ENCODE data around the gene NT5C1A.

The NT5C1A gene

GRCh38 chr1:39625009-39625408 lies 46.9 kb downstream of the NT5C1A start:
- H3K36me3 ChIP-seq (ENCODE audit: insufficient read depth, insufficient read length, low read length): no peaks in the 10 kb centered on the region
- H3K4me3 ChIP-seq (ENCODE audit: insufficient read length, low read depth): no peak overlapping the region
- no peak for DNase-seq (ENCODE audit: low read depth, low spot score)
- H3K4me1 ChIP-seq (ENCODE audit: insufficient read depth, insufficient read length): peaks cover 7% of the 10 kb centered on the region
- H3K9ac ChIP-seq (ENCODE audit: insufficient read length, low read depth): no peak overlapping the region
- peaks cover 68% of the 10 kb centered on the region for H3K27me3 ChIP-seq (ENCODE audit: insufficient read depth, insufficient read length)
- no peaks in the 10 kb centered on the region for H3K9me3 ChIP-seq (ENCODE audit: insufficient read depth, low read length)
- TF ChIP-seq SUZ12 (IDR thresholded peaks at IDR 0.05; ENCODE audit: extremely low read depth, insufficient read depth, insufficient read length): no peak
- no peak for TF ChIP-seq YY1 (IDR thresholded peaks at IDR 0.05; ENCODE audit: insufficient read depth, insufficient read length)
- no peak for TF ChIP-seq ZNF274 (IDR thresholded peaks at IDR 0.05; ENCODE audit: low read depth, low read length)

GRCh38 chr1:39623053-39623452 lies 48.9 kb downstream of the NT5C1A start:
- Histone ChIP-seq H3K9ac (ENCODE audit: insufficient read length, low read depth) (no peak overlapping the region), H3K9me3 (ENCODE audit: insufficient read depth, low read length) (no peaks in the 10 kb centered on the region), H3K36me3 (ENCODE audit: insufficient read depth, insufficient read length, low read length) (no peaks in the 10 kb centered on the region), H3K27me3 (ENCODE audit: insufficient read depth, insufficient read length) (peaks cover 68% of the 10 kb centered on the region), H3K4me3 (ENCODE audit: insufficient read length, low read depth) (no peak overlapping the region), H3K4me1 (ENCODE audit: insufficient read depth, insufficient read length) (peaks cover 7% of the 10 kb centered on the region)
- DNase-seq (ENCODE audit: low read depth, low spot score): no peak
- TF ChIP-seq ZNF274 (IDR thresholded peaks at IDR 0.05; ENCODE audit: low read depth, low read length) (no peak), SUZ12 (IDR thresholded peaks at IDR 0.05; ENCODE audit: extremely low read depth, insufficient read depth, insufficient read length) (no peak), YY1 (IDR thresholded peaks at IDR 0.05; ENCODE audit: insufficient read depth, insufficient read length) (no peak)

DNA sequence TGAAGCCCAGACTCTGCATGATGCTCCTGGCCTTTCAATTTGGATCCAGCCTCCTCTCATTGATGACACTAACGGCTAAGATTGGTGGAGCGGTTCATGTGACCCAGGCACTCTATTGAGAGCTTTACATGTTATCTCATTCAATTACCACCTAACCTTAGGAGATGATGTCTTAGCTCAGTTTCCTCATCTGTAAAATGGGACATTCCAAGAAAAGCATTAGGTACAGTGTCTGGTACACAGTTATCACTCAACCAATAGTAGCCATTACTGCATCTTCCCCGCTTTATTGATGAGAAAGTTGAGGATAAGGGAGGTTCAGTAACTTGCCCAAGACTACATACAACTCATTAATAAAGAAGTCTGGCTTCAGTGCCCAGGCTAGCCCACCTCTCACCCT lies 49.5 kb downstream of the NT5C1A start:
- no peaks in the 10 kb centered on the region for H3K9me3 ChIP-seq (ENCODE audit: insufficient read depth, low read length)
- TF ChIP-seq YY1 (IDR thresholded peaks at IDR 0.05; ENCODE audit: insufficient read depth, insufficient read length) (no peak), SUZ12 (IDR thresholded peaks at IDR 0.05; ENCODE audit: extremely low read depth, insufficient read depth, insufficient read length) (no peak), ZNF274 (IDR thresholded peaks at IDR 0.05; ENCODE audit: low read depth, low read length) (no peak)
- no peak for DNase-seq (ENCODE audit: low read depth, low spot score)
- no peak overlapping the region for H3K9ac ChIP-seq (ENCODE audit: insufficient read length, low read depth)
- H3K4me1 ChIP-seq (ENCODE audit: insufficient read depth, insufficient read length): peaks cover 7% of the 10 kb centered on the region
- no peak overlapping the region for H3K4me3 ChIP-seq (ENCODE audit: insufficient read length, low read depth)
- peaks cover 68% of the 10 kb centered on the region for H3K27me3 ChIP-seq (ENCODE audit: insufficient read depth, insufficient read length)
- H3K36me3 ChIP-seq (ENCODE audit: insufficient read depth, insufficient read length, low read length): no peaks in the 10 kb centered on the region

GRCh38 chr1:39620659-39621165 lies 51.2 kb downstream of the NT5C1A start:
- no peaks in the 10 kb centered on the region for H3K9me3 ChIP-seq (ENCODE audit: insufficient read depth, low read length)
- no peak for TF ChIP-seq SUZ12 (IDR thresholded peaks at IDR 0.05; ENCODE audit: extremely low read depth, insufficient read depth, insufficient read length)
- TF ChIP-seq ZNF274 (IDR thresholded peaks at IDR 0.05; ENCODE audit: low read depth, low read length): no peak
- no peak for TF ChIP-seq YY1 (IDR thresholded peaks at IDR 0.05; ENCODE audit: insufficient read depth, insufficient read length)
- no peaks in the 10 kb centered on the region for H3K36me3 ChIP-seq (ENCODE audit: insufficient read depth, insufficient read length, low read length)
- H3K4me3 ChIP-seq (ENCODE audit: insufficient read length, low read depth): no peak overlapping the region
- H3K4me1 ChIP-seq (ENCODE audit: insufficient read depth, insufficient read length): peaks cover 4% of the 10 kb centered on the region
- no peak for DNase-seq (ENCODE audit: low read depth, low spot score)
- peaks cover 68% of the 10 kb centered on the region for H3K27me3 ChIP-seq (ENCODE audit: insufficient read depth, insufficient read length)
- no peak overlapping the region for H3K9ac ChIP-seq (ENCODE audit: insufficient read length, low read depth)

GRCh38 chr1:39617488-39618049 lies 54.3 kb downstream of the NT5C1A start:
- Histone ChIP-seq H3K27me3 (ENCODE audit: insufficient read depth, insufficient read length) (peaks cover 39% of the 10 kb centered on the region), H3K36me3 (ENCODE audit: insufficient read depth, insufficient read length, low read length) (no peaks in the 10 kb centered on the region), H3K9me3 (ENCODE audit: insufficient read depth, low read length) (no peaks in the 10 kb centered on the region), H3K4me1 (ENCODE audit: insufficient read depth, insufficient read length) (no peaks in the 10 kb centered on the region), H3K9ac (ENCODE audit: insufficient read length, low read depth) (no peak overlapping the region), H3K4me3 (ENCODE audit: insufficient read length, low read depth) (no peak overlapping the region)
- TF ChIP-seq ZNF274 (IDR thresholded peaks at IDR 0.05; ENCODE audit: low read depth, low read length) (no peak), SUZ12 (IDR thresholded peaks at IDR 0.05; ENCODE audit: extremely low read depth, insufficient read depth, insufficient read length) (no peak), YY1 (IDR thresholded peaks at IDR 0.05; ENCODE audit: insufficient read depth, insufficient read length) (no peak)
- no peak for DNase-seq (ENCODE audit: low read depth, low spot score)

DNA sequence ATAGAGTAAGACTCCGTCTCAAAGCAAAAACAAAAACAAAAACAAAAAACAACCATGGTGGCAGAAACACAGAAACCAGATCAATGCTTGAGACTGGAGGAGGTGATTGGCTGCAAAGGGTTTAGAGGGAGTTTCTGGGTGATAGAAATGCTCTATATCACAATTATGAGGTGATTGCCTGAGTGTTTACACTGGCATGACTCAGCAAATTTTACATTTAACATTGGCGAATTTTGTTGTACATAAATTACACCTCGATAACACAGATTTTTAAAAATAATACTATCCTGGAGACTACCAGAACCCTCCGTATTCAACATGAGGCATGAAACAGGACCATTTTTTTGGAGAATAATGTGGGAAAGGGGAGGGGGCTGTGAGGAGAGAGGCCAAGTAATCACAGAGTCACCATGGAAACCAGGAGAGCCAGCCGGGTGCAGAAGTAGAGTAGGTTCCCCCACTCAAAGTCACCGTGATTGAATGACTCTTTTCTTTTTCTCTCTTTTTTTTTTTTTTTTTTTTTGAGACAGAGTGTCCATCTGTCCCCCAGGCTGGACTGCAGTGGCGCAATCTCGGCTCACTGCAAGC lies 56.7 kb downstream of the NT5C1A start:
- DNase-seq (ENCODE audit: low read depth, low spot score): no peak

GRCh38 chr1:39614488-39614887 lies 57.4 kb downstream of the NT5C1A start:
- peaks cover 5% of the 10 kb centered on the region for H3K4me1 ChIP-seq (ENCODE audit: insufficient read depth, insufficient read length)
- TF ChIP-seq YY1 (IDR thresholded peaks at IDR 0.05; ENCODE audit: insufficient read depth, insufficient read length): no peak
- peaks cover 55% of the 10 kb centered on the region for H3K27me3 ChIP-seq (ENCODE audit: insufficient read depth, insufficient read length)
- no peak for DNase-seq (ENCODE audit: low read depth, low spot score)
- no peak overlapping the region for H3K9ac ChIP-seq (ENCODE audit: insufficient read length, low read depth)
- no peak overlapping the region for H3K4me3 ChIP-seq (ENCODE audit: insufficient read length, low read depth)
- H3K36me3 ChIP-seq (ENCODE audit: insufficient read depth, insufficient read length, low read length): no peaks in the 10 kb centered on the region
- H3K9me3 ChIP-seq (ENCODE audit: insufficient read depth, low read length): peaks cover 10% of the 10 kb centered on the region; the same call in 1 of the 2 replicates

More for the DNA sequence above, 56.7 kb downstream of the NT5C1A start:
- no peaks in the 10 kb centered on the region for H3K36me3 ChIP-seq (ENCODE audit: insufficient read depth, insufficient read length, low read length)
- no peak overlapping the region for H3K4me3 ChIP-seq (ENCODE audit: insufficient read length, low read depth)
- H3K9ac ChIP-seq (ENCODE audit: insufficient read length, low read depth): no peak overlapping the region
- peaks cover 2% of the 10 kb centered on the region for H3K4me1 ChIP-seq (ENCODE audit: insufficient read depth, insufficient read length)
- TF ChIP-seq ZNF274 (IDR thresholded peaks at IDR 0.05; ENCODE audit: low read depth, low read length): no peak
- no peak for TF ChIP-seq YY1 (IDR thresholded peaks at IDR 0.05; ENCODE audit: insufficient read depth, insufficient read length)
- no peak for TF ChIP-seq SUZ12 (IDR thresholded peaks at IDR 0.05; ENCODE audit: extremely low read depth, insufficient read depth, insufficient read length)
- H3K27me3 ChIP-seq (ENCODE audit: insufficient read depth, insufficient read length): peaks cover 56% of the 10 kb centered on the region
- peaks cover 10% of the 10 kb centered on the region; the same call in 1 of the 2 replicates for H3K9me3 ChIP-seq (ENCODE audit: insufficient read depth, low read length)

Data from NT2/D1 (cell line).